ENCODE measurements around the gene LRP3.

The LRP3 gene

DNA sequence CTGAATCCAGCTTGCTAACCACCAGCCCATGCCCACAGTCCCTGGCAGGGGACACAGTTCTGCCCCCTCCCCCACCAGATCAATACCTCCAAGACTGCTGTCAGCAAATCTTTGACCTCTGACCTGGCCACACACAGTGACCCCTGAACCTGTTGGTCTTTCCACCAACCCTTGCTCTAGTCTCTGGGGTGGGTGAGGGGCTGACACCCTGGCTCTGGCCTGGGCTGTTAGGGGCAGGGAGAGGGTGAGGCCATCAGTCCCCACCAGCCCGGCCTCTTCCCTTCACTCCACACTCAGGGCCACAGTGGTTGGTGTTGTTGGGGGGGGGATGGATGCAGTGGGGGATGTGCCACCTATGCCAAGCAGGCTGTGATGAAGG lies 53.3 kb downstream of the LRP3 start:
- ChIA-PET POLR2A (no interaction called here), CTCF (no interaction called here)
- no peak for DNase-seq (ENCODE audit: extremely low spot score)
- TF ChIP-seq FOXM1 (IDR thresholded peaks at IDR 0.05; ENCODE audit: borderline replicate concordance) (no peak), SUZ12 (IDR thresholded peaks at IDR 0.05) (no peak), BHLHE40 (IDR thresholded peaks at IDR 0.05; ENCODE audit: borderline replicate concordance) (no peak), ELF4 (IDR thresholded peaks at IDR 0.05) (no peak), ZNF384 (IDR thresholded peaks at IDR 0.05) (no peak), LEF1 (IDR thresholded peaks at IDR 0.05; ENCODE audit: borderline replicate concordance) (no peak), TARDBP (IDR thresholded peaks at IDR 0.05) (no peak), NFRKB (IDR thresholded peaks at IDR 0.05) (no peak), CTBP1 (IDR thresholded peaks at IDR 0.05; ENCODE audit: borderline replicate concordance) (no peak), HDGF (IDR thresholded peaks at IDR 0.05; ENCODE audit: borderline replicate concordance) (no peak), L3MBTL2 (conservative IDR thresholded peaks at IDR 0.05) (no peak), ARNT (IDR thresholded peaks at IDR 0.05) (no peak), FOXA1 (IDR thresholded peaks at IDR 0.05) (no peak), SP1 (IDR thresholded peaks at IDR 0.05) (no peak), FOXK2 (IDR thresholded peaks at IDR 0.05) (no peak)
- TF ChIP-seq, protein P1, sequence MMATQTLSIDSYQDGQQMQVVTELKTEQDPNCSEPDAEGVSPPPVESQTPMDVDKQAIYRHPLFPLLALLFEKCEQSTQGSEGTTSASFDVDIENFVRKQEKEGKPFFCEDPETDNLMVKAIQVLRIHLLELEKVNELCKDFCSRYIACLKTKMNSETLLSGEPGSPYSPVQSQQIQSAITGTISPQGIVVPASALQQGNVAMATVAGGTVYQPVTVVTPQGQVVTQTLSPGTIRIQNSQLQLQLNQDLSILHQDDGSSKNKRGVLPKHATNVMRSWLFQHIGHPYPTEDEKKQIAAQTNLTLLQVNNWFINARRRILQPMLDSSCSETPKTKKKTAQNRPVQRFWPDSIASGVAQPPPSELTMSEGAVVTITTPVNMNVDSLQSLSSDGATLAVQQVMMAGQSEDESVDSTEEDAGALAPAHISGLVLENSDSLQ (IDR thresholded peaks at IDR 0.05), result no peak

GRCh38 chr19:33248104-33248503 lies 54.0 kb downstream of the LRP3 start:
- POLR2A ChIA-PET, result no interaction called here
- no peak for DNase-seq (ENCODE audit: extremely low spot score)
- TF ChIP-seq, protein P1 (IDR thresholded peaks at IDR 0.05), result no peak
- TF ChIP-seq TARDBP (IDR thresholded peaks at IDR 0.05) (no peak), BHLHE40 (IDR thresholded peaks at IDR 0.05; ENCODE audit: borderline replicate concordance) (no peak), SUZ12 (IDR thresholded peaks at IDR 0.05) (no peak), HDGF (IDR thresholded peaks at IDR 0.05; ENCODE audit: borderline replicate concordance) (no peak), FOXA1 (IDR thresholded peaks at IDR 0.05) (no peak), ZNF384 (IDR thresholded peaks at IDR 0.05) (no peak), FOXK2 (IDR thresholded peaks at IDR 0.05) (no peak), ELF4 (IDR thresholded peaks at IDR 0.05) (no peak), CTBP1 (IDR thresholded peaks at IDR 0.05; ENCODE audit: borderline replicate concordance) (no peak), ARNT (IDR thresholded peaks at IDR 0.05) (no peak), FOXM1 (IDR thresholded peaks at IDR 0.05; ENCODE audit: borderline replicate concordance) (no peak), NFRKB (IDR thresholded peaks at IDR 0.05) (no peak), LEF1 (IDR thresholded peaks at IDR 0.05; ENCODE audit: borderline replicate concordance) (no peak), L3MBTL2 (conservative IDR thresholded peaks at IDR 0.05) (no peak), SP1 (IDR thresholded peaks at IDR 0.05) (no peak)
- CTCF ChIA-PET, result no interaction called here

DNA sequence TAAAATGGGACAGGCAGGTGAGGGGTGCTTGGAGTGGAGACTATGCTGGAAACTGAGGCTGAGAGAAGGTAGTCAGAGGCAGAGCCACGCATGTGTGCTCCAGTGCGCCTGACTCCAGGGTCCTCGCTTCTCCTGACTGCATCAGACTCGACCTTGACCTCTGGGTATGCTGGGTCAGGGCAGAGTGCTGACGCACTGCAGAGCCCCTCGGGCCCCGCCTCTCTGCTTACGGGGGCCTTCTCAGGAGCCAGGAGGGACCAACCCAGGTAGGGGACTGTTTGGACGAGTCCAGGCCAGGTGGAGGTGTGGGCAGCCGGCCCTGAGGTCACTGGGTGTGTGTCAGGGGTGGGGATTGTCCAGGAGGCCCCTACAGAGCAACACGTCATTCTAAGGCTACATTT lies 54.4 kb downstream of the LRP3 start:
- CTCF ChIA-PET, result no interaction called here
- POLR2A ChIA-PET, result no interaction called here
- TF ChIP-seq SP1 (IDR thresholded peaks at IDR 0.05) (no peak), FOXK2 (IDR thresholded peaks at IDR 0.05) (no peak), HDGF (IDR thresholded peaks at IDR 0.05; ENCODE audit: borderline replicate concordance) (no peak), L3MBTL2 (conservative IDR thresholded peaks at IDR 0.05) (no peak), NFRKB (IDR thresholded peaks at IDR 0.05) (no peak), CTBP1 (IDR thresholded peaks at IDR 0.05; ENCODE audit: borderline replicate concordance) (no peak), FOXM1 (IDR thresholded peaks at IDR 0.05; ENCODE audit: borderline replicate concordance) (no peak), FOXA1 (IDR thresholded peaks at IDR 0.05) (no peak), ELF4 (IDR thresholded peaks at IDR 0.05) (no peak), LEF1 (IDR thresholded peaks at IDR 0.05; ENCODE audit: borderline replicate concordance) (no peak), ZNF384 (IDR thresholded peaks at IDR 0.05) (no peak), BHLHE40 (IDR thresholded peaks at IDR 0.05; ENCODE audit: borderline replicate concordance) (no peak)
- TF ChIP-seq, protein P1 (IDR thresholded peaks at IDR 0.05), result no peak
- DNase-seq (ENCODE audit: extremely low spot score), result no peak

DNA sequence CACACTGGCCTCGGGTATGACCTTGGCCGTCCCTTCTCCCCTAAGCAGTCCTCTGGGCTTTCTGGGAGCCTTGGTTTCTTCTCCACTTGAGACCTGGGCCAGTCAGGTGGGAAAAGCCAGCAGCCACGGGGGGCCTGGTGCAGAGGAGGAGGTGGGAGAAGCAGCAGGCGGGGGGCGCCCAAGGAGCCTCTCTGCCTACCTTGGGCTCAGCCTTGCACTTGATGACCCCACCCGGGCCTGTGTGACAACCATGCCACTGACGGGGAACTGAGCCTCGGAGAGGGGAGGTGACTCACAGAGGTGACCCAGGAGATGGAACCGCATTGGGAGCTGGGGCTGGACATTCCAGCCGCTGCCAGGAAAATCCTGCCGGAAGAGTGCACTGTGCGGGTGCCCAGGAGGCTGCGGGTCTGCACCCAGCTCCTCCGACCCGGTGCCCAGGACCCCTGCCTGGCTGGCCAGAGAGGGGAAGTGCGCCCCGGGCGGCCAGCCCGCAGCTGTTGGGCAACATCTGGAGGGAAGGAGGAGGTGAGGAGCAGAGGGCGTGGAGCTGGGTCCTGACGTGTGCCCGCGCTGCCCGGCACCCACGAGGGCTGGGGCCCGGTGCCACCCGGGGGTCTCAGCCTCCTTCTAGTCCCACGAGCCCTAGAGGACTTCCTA lies 55.0 kb downstream of the LRP3 start:
- DNase-seq (ENCODE audit: extremely low spot score), result no peak
- TF ChIP-seq TARDBP (IDR thresholded peaks at IDR 0.05) (no peak), ARNT (IDR thresholded peaks at IDR 0.05) (no peak), HDGF (IDR thresholded peaks at IDR 0.05; ENCODE audit: borderline replicate concordance) (no peak), NFRKB (IDR thresholded peaks at IDR 0.05) (no peak), BHLHE40 (IDR thresholded peaks at IDR 0.05; ENCODE audit: borderline replicate concordance) (no peak), CTBP1 (IDR thresholded peaks at IDR 0.05; ENCODE audit: borderline replicate concordance) (no peak), FOXA1 (IDR thresholded peaks at IDR 0.05) (no peak), FOXK2 (IDR thresholded peaks at IDR 0.05) (no peak), SP1 (IDR thresholded peaks at IDR 0.05) (no peak)
- ChIA-PET POLR2A (no interaction called here), CTCF (no interaction called here)

DNA sequence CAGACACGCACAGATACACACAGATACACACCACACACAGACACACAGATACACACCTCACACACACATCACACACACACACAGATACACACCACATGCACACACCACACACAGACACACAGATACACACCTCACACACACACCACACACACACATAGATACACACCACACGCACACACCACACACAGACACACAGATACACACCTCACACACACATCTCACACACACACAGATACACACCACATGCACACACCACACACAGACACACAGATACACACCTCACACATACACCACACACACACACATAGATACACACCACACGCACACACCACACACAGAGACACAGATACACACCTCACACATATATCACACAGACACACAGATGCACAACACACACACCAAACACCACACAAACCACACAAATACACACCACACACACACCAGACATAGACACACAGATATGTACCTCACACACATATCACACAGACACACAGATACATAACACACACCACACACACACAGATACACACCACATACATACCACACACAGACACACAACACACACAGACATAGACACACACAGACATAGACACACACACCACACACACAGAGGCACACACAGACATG lies 55.7 kb downstream of the LRP3 start:
- ChIA-PET CTCF (no interaction called here), POLR2A (no interaction called here)
- no peak for TF ChIP-seq CTBP1 (IDR thresholded peaks at IDR 0.05; ENCODE audit: borderline replicate concordance)
- TF ChIP-seq FOXA1 (IDR thresholded peaks at IDR 0.05), result no peak
- TF ChIP-seq ZNF384 (IDR thresholded peaks at IDR 0.05), result no peak
- no peak for TF ChIP-seq ARNT (IDR thresholded peaks at IDR 0.05)
- no peak for TF ChIP-seq TARDBP (IDR thresholded peaks at IDR 0.05)
- no peak for TF ChIP-seq LEF1 (IDR thresholded peaks at IDR 0.05; ENCODE audit: borderline replicate concordance)
- TF ChIP-seq, protein P1 (IDR thresholded peaks at IDR 0.05), result no peak
- TF ChIP-seq SP1 (IDR thresholded peaks at IDR 0.05), result no peak
- TF ChIP-seq HDGF (IDR thresholded peaks at IDR 0.05; ENCODE audit: borderline replicate concordance), result no peak
- no peak for TF ChIP-seq ELF4 (IDR thresholded peaks at IDR 0.05)
- TF ChIP-seq BHLHE40 (IDR thresholded peaks at IDR 0.05; ENCODE audit: borderline replicate concordance), result no peak
- no peak for TF ChIP-seq FOXM1 (IDR thresholded peaks at IDR 0.05; ENCODE audit: borderline replicate concordance)
- no peak for TF ChIP-seq SUZ12 (IDR thresholded peaks at IDR 0.05)
- TF ChIP-seq L3MBTL2 (conservative IDR thresholded peaks at IDR 0.05), result no peak
- TF ChIP-seq NFRKB (IDR thresholded peaks at IDR 0.05), result no peak
- no peak for TF ChIP-seq FOXK2 (IDR thresholded peaks at IDR 0.05)
- no peak for DNase-seq (ENCODE audit: extremely low spot score)

Measured in HEK293T (cell line).